ENCODE results near the gene GDPD1.

GDPD1 gene

GRCh38 chr17:59299400-59300092 lies 79.2 kb downstream of the GDPD1 start:
- H3K36me3 ChIP-seq (ENCODE audit: control insufficient read depth, low read length), result no peaks in the 10 kb centered on the region
- no peak overlapping the region for H3K4me2 ChIP-seq (ENCODE audit: low read length)
- no peak overlapping the region for H3K27ac ChIP-seq (ENCODE audit: low read depth, low read length)
- H3K79me2 ChIP-seq (ENCODE audit: control insufficient read depth, low read length), result no peaks in the 10 kb centered on the region
- TF ChIP-seq CTCF (IDR thresholded peaks at IDR 0.05; ENCODE audit: low read depth, low read length, poor library complexity, severe bottlenecking), result no peak
- H3K4me1 ChIP-seq (ENCODE audit: control insufficient read depth, low read length), result peaks cover 17% of the 10 kb centered on the region
- no peaks in the 10 kb centered on the region for H3F3A ChIP-seq (ENCODE audit: control insufficient read depth, insufficient read depth)
- H3K9me3 ChIP-seq (ENCODE audit: control insufficient read depth, insufficient read depth, low read length), result no peaks in the 10 kb centered on the region
- no peak overlapping the region for H3K4me3 ChIP-seq (ENCODE audit: low read length)
- H4K20me1 ChIP-seq (ENCODE audit: control insufficient read depth, insufficient read depth, low read depth, low read length), result no peaks in the 10 kb centered on the region
- H3K27me3 ChIP-seq (ENCODE audit: control insufficient read depth, low read length), result peaks cover 4% of the 10 kb centered on the region; the same call in 1 of the 2 replicates
- H3K9me2 ChIP-seq (replicated peaks; ENCODE audit: control insufficient read depth, low read length), result no peaks in the 10 kb centered on the region

GRCh38 chr17:59300941-59301340 lies 80.6 kb downstream of the GDPD1 start:
- no peaks in the 10 kb centered on the region for H3K9me3 ChIP-seq (ENCODE audit: control insufficient read depth, insufficient read depth, low read length)
- H3K79me2 ChIP-seq (ENCODE audit: control insufficient read depth, low read length), result no peaks in the 10 kb centered on the region
- no peaks in the 10 kb centered on the region for H3K36me3 ChIP-seq (ENCODE audit: control insufficient read depth, low read length)
- no peaks in the 10 kb centered on the region for H4K20me1 ChIP-seq (ENCODE audit: control insufficient read depth, insufficient read depth, low read depth, low read length)
- H3K9me2 ChIP-seq (replicated peaks; ENCODE audit: control insufficient read depth, low read length), result no peaks in the 10 kb centered on the region
- peaks cover 17% of the 10 kb centered on the region for H3K4me1 ChIP-seq (ENCODE audit: control insufficient read depth, low read length)
- no peaks in the 10 kb centered on the region for H3F3A ChIP-seq (ENCODE audit: control insufficient read depth, insufficient read depth)
- no peak for TF ChIP-seq CTCF (IDR thresholded peaks at IDR 0.05; ENCODE audit: low read depth, low read length, poor library complexity, severe bottlenecking)
- no peak for TF ChIP-seq EZH2phosphoT487 (IDR thresholded peaks at IDR 0.05; ENCODE audit: borderline replicate concordance, low read length)
- peaks cover 4% of the 10 kb centered on the region; the same call in 1 of the 2 replicates for H3K27me3 ChIP-seq (ENCODE audit: control insufficient read depth, low read length)
- H3K4me2 ChIP-seq (ENCODE audit: low read length), result peak overlapping the region; percentile 43
- H3K4me3 ChIP-seq (ENCODE audit: low read length), result no peak overlapping the region
- no peak overlapping the region for H3K27ac ChIP-seq (ENCODE audit: low read depth, low read length)

- no peak overlapping the region for H3K4me2 ChIP-seq (ENCODE audit: low read length)
- H3K9me2 ChIP-seq (replicated peaks; ENCODE audit: control insufficient read depth, low read length), result no peaks in the 10 kb centered on the region
- no peaks in the 10 kb centered on the region for H4K20me1 ChIP-seq (ENCODE audit: control insufficient read depth, insufficient read depth, low read depth, low read length)
- no peaks in the 10 kb centered on the region for H3K9me3 ChIP-seq (ENCODE audit: control insufficient read depth, insufficient read depth, low read length)
- TF ChIP-seq CTCF (IDR thresholded peaks at IDR 0.05; ENCODE audit: low read depth, low read length, poor library complexity, severe bottlenecking), result no peak
- no peak for TF ChIP-seq EZH2phosphoT487 (IDR thresholded peaks at IDR 0.05; ENCODE audit: borderline replicate concordance, low read length)
- no peak overlapping the region for H3K4me3 ChIP-seq (ENCODE audit: low read length)
- H3F3A ChIP-seq (ENCODE audit: control insufficient read depth, insufficient read depth), result no peaks in the 10 kb centered on the region
- no peaks in the 10 kb centered on the region for H3K36me3 ChIP-seq (ENCODE audit: control insufficient read depth, low read length)
- no peak overlapping the region for H3K27ac ChIP-seq (ENCODE audit: low read depth, low read length)
- no peaks in the 10 kb centered on the region for H3K79me2 ChIP-seq (ENCODE audit: control insufficient read depth, low read length)
- H3K27me3 ChIP-seq (ENCODE audit: control insufficient read depth, low read length), result no peaks in the 10 kb centered on the region
- peaks cover 17% of the 10 kb centered on the region for H3K4me1 ChIP-seq (ENCODE audit: control insufficient read depth, low read length)
These were observed 84.5 kb downstream of the GDPD1 start for GRCh38 chr17:59304811-59305210.

Data from DOHH2 (cell line).